Measurements from ENCODE around the gene IRF1. TPM values are rescaled to one million over a fixed set of nuclear protein-coding genes. Genes with fewer than 3 reads are reported as not detected.

Gene IRF1
- total RNA-seq, 1 experiment from 2014 or later = 30.1 TPM

DNA sequence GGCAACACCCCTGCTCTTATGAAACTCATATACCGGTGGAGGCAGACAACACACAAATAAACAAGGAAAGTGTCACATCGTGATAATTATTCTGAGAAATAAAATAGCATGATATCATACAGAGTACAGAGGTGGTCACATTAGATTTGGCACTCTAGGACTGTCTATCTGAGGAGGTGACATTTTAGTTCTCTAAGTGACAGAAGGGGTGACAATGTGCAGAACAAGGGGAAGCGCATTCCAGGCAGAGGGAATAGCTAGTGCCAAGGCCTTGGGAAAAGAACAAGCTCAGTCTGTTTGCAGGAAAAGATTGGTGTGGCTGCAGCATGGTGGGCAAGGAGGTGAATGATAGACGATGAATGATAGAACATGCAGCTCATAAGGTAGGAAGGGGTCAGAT, 12.7 kb upstream of the IRF1 start:
- Histone ChIP-seq H4K20me1 (ENCODE audit: insufficient read depth) (no peaks in the 10 kb centered on the region), H3K36me3 (ENCODE audit: control insufficient read depth in 1 of 2, insufficient read depth in 2 of 2, low read length in 2 of 2) (no peaks in the 10 kb centered on the region), H3K9me3 (ENCODE audit: control insufficient read depth in 1 of 2, insufficient read depth in 1 of 2, low read depth in 1 of 2, low read length in 2 of 2) (no peaks in the 10 kb centered on the region), H2AFZ (ENCODE audit: low read depth, low read length, poor library complexity, severe bottlenecking) (no peak overlapping the region), H3K27ac (ENCODE audit: low read depth, low read length) (no peak overlapping the region), H3K9me2 (ENCODE audit: insufficient read depth) (no peaks in the 10 kb centered on the region), H3K9ac (ENCODE audit: low read length) (no peak overlapping the region), H3K79me2 (ENCODE audit: insufficient read depth, low read length) (no peaks in the 10 kb centered on the region), H3K4me3 (replicated peaks in 1 of 2; ENCODE audit: low read depth in 1 of 2, low read length in 2 of 2) (no peak overlapping the region), H3K27me3 (ENCODE audit: insufficient read depth, low read length) (no peaks in the 10 kb centered on the region), H3K4me2 (ENCODE audit: low read length) (no peak overlapping the region), H3K4me1 (ENCODE audit: control insufficient read depth in 1 of 2, insufficient read depth in 2 of 2, low read length in 2 of 2) (peaks cover 6 to 50% of the 10 kb centered on the region in 2 experiments)
- no TSS peak for BruUV-seq (replicated peaks)
- no peak for DNase-seq (ENCODE audit: low read depth, low spot score)
- ChIA-PET POLR2A (no interaction called here), RAD21 (ENCODE audit: low non-redundant PET in 1 of 2, low total read pairs in 2 of 2, uncharacterized antibody in 2 of 2, unreplicated experiment in 2 of 2) (no interaction called here), CTCF (interaction anchor here (1.2 kb wide), 1 partner anchor 117 kb away, joined by 4 read pairs; no protein-coding TSS in a partner anchor)
- ATAC-seq = no peak
- intact Hi-C loops (cut with micrococcal nuclease) = loop anchor here (5.0 kb wide), 1 partner anchor 436 kb away; no protein-coding TSS in a partner anchor
- TF ChIP-seq YY1 (IDR thresholded peaks at IDR 0.05; ENCODE audit: extremely low read depth, insufficient replicate concordance, low read depth, low read length) (no peak), SIN3A (IDR thresholded peaks at IDR 0.05; ENCODE audit: low read depth) (no peak), CTCF (IDR thresholded peaks at IDR 0.05 in 2 of 3, conservative IDR thresholded peaks at IDR 0.05 in 1 of 3; ENCODE audit: borderline replicate concordance in 1 of 3, insufficient read depth in 1 of 3, low read depth in 2 of 3, low read length in 2 of 3) (no peak), ZFX (IDR thresholded peaks at IDR 0.05) (no peak)
- TF ChIP-seq, protein P1, sequence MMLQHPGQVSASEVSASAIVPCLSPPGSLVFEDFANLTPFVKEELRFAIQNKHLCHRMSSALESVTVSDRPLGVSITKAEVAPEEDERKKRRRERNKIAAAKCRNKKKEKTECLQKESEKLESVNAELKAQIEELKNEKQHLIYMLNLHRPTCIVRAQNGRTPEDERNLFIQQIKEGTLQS (IDR thresholded peaks at IDR 0.05) = no peak
- TF ChIP-seq, protein P2, sequence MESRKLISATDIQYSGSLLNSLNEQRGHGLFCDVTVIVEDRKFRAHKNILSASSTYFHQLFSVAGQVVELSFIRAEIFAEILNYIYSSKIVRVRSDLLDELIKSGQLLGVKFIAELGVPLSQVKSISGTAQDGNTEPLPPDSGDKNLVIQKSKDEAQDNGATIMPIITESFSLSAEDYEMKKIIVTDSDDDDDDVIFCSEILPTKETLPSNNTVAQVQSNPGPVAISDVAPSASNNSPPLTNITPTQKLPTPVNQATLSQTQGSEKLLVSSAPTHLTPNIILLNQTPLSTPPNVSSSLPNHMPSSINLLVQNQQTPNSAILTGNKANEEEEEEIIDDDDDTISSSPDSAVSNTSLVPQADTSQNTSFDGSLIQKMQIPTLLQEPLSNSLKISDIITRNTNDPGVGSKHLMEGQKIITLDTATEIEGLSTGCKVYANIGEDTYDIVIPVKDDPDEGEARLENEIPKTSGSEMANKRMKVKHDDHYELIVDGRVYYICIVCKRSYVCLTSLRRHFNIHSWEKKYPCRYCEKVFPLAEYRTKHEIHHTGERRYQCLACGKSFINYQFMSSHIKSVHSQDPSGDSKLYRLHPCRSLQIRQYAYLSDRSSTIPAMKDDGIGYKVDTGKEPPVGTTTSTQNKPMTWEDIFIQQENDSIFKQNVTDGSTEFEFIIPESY (IDR thresholded peaks at IDR 0.05; ENCODE audit: extremely low read depth, insufficient replicate concordance, low read length) = no peak

All from HCT116 (cell line).